GM18868 (cell line): Measurements from ENCODE around the gene FRAS1.
"Not testable (repeated sequence)": the region's sequence is repeated elsewhere in the genome, so short reads cannot be mapped to it uniquely, and the experiment has no call there.

Source experiments
- ATAC-seq: cut with Tn5 transposase; IDR thresholded peaks from one replicate; pipeline ENCODE4 v1.9.1; 2021; ENCODE audit warnings: mild to moderate bottlenecking, moderate library complexity; ENCODE audit not compliant: unreplicated experiment

FRAS1 gene

GRCh38 chr4:78099058-78099457 is 41.9 kb downstream of the FRAS1 start:
- no peak for ATAC-seq

DNA sequence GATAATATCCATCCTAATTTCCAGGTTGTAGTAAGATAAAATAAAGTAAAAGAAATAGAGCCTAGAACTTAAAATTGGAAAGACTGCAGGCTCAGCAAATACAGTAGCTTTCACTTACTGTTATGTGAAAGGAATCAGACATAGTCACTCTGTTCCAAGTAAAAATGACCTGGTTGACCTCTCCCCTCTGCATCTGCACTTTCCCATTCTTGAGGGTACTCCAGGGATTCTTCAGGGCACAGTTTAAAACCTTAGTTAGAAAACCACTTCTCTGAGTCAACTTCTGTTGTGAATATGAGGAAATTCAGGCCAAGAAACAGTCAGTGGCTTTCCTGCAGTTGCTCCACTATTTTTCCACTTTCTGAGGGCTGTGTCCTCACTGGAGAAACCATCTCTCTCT is 42.9 kb downstream of the FRAS1 start:
- no peak for ATAC-seq

GRCh38 chr4:78119698-78120097 is 62.6 kb downstream of the FRAS1 start:
- ATAC-seq: no peak

DNA sequence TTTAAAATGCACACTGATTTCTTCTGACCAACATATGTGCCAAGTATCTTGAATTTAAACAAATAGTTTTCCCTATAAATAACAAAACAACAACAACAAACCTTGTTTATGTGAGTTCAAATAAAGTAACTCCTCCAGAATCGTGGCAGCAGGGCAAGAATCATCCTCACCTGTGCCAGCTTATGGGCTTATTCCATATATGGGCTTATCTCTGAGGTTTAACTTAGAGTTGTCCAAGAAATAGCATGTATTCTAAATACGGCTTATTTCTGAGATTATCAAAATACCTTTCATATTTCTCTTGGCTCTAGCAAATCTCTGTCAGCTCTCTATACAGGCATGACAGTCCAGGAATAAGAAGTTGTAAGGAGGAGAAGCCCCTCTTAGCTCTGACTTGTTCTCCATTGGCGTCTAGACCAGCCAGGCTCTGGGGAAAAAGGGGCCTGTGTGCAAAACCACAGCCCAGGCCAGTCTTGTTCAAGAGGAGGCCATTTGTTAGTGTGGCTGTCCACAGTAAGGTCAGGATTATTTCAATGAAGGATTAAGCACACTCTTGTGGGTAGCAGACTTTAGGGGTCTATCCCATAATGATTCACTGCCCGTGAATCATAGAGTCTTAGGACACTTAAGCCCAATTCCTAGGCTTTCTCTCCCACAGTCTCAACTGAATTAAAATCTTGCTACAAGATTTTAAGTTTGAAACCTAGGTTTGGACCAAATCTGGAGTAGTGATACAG is 63.2 kb downstream of the FRAS1 start:
- no peak for ATAC-seq

DNA sequence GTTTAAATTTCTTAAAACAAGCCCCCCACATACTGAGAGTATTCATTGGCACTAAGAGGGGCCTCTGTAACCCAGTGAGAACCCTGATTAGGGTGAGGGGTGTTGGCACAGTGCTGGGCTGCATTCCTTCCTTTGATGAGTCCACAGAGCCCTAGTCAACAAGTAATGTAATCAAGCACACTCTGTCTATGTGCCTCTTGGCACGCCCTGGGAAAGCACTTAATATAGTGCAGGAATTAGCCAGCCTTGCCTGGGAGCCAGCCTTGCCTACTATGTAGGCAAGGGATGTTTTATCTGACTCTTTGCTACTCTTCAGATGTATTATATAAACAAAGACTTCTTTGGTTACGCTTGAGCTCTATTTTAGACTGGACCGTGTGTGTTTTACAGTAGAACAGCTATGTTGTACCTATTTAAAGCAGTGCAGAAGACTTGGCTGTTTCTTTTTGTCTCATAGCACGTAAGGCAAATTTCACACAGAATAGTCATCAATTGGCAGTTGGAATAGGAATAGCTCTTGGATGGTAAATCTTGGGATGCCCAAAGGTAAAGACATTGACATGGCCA is 64.3 kb downstream of the FRAS1 start:
- no peak for ATAC-seq

DNA sequence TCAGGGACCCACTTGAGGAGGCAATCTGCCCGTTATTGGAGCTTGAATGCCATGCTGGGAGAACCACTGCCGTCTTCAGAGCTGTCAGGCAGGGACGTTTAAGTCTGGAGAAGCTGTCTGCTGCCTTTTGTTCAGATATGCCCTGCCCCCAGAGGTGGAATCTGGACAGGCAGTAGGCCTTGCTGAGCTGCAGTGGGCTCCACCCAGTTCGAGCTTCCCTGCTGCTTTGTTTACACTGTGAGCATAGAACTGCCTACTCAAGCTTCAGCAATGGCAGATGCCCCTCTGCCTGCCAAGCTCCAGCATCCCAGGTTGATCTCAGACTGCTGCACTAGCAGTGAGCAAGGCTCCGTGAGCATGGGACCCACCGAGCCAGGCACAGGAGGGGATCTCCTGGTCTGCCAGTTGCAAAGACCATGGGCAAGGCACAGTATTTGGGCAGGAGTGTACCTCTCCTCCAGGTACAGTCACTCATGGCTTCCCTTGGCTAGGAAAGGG is 68.8 kb downstream of the FRAS1 start:
- ATAC-seq: not testable (repeated sequence)

DNA sequence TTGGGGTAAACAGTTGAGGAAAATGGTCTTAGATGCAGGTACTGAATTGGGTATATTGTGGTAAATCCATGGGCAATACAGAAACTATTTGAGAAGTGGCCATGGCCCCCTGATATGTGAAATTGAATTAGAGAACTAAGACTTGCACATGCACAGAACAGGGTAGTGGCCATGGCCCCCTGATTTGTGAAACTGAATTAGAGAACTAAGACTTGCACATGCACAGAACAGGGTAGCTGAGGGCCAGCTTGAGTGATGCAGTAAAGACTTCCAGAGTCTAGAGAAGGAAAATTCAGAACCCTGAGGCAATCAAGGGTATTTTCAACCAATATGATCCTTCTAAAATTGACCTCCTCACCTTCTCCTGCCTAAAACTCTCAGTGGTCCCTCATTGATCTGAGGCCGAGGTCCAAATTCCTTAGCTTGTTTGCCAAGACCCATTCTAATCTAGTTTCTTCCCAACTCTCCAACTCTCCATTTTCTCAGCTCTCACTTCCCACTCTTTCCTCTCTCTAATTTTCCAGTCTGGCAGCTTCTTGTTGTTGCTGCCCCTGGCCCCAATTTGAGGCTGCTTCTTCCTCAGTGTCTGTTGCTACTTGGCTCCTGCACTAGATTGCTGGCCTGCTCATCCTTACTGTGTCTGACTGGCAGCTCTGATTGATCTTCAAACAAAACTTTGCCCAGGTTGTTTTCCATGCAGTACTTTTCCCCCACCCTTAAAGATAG is 72.4 kb downstream of the FRAS1 start:
- ATAC-seq: no peak

GRCh38 chr4:78131403-78131802 is 74.3 kb downstream of the FRAS1 start:
- ATAC-seq: no peak

- no peak for ATAC-seq
These were observed 79.3 kb downstream of the FRAS1 start for GRCh38 chr4:78136109-78137081.

DNA sequence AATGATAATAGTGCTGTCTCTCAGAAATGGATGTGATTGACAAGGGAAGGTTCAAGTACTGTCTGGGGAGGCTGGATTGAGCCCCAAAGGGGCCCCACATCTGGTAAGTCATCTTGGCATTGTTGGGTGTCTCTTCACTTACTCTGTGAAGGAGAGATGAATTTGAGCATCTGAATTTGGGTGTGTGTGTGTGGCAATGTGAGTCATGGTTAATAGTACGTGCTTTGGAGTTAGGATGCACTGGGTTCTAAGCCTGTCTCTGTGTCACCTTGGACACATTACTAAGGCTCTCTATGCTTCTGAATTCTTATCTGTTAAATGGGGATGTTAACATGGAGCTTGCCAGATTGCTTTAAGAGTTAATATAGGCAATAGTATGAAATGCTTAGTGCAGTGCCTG is 80.4 kb downstream of the FRAS1 start:
- ATAC-seq: no peak

DNA sequence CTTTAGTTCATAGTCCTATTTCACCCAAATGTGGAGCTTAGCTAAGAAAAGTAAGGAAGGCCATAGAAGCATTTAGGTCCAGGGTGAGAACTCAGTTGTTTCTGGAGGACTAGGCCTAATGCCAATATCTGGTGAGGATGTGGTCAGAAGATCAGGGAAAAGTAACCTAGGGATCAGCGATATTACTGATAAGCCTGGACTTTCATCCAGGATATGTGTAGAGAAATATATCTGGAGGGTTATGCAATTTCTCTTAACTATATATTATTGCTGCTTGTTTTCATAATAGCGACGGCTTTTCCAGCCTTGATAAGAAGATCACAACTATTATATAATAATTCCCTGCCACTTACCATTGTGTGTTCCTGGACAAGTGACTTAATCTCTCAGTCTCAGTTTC is 81.1 kb downstream of the FRAS1 start:
- ATAC-seq: no peak

GRCh38 chr4:78143634-78144033 is 86.5 kb downstream of the FRAS1 start:
- no peak for ATAC-seq

GRCh38 chr4:78145008-78145407 is 87.9 kb downstream of the FRAS1 start:
- no peak for ATAC-seq

GRCh38 chr4:78145622-78146021 is 88.5 kb downstream of the FRAS1 start:
- ATAC-seq: no peak

- no peak for ATAC-seq
These were observed 92.8 kb downstream of the FRAS1 start for GRCh38 chr4:78149751-78150542.

GRCh38 chr4:78150543-78150864 is 93.4 kb downstream of the FRAS1 start:
- ATAC-seq: no peak

DNA sequence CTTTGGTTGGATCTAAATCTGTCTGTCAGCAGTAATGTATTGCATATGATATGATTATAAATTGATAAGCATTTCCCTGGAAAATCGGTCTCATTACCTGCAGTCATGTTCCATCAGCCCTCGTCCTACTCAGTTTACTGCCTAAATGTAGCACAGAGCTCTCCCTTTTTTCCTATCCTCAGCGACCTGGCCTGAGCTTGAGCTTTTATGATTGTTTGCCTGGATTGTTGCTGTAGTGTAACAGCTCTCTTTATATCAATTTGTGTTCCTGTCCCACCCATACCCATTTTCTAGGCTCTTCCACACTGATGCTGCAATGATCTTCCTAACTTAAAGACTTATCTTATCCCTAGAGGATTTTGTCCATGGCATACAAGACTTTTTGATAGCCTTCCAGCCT is 95.7 kb downstream of the FRAS1 start:
- ATAC-seq: no peak

DNA sequence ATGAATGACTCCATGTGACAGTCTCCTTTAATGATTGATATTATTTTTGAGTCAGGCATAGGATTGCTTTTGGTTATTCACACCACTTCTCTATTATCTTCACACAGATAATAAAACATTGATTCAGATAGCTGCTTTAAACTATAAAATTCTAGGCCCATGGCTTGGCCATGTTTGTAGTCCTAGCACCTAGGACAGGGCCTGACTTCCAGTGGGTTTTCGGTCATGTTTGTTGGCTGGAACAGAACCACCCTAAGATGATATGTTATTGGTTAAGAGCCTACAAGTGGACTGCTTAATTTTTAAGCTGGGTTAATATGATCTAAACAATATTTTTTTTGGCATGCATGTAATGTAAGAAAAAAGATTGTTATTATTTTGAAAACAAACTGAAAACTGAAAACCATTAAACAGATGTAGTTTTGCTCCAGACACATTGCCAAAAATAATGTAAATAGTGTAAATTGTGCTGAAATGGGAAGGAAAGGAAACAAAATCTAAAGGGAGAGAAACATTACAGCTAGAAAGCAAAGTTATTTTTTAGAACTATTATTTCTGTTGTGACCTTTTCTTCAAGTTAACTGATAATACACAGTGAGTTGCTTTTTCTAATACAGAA is 98.0 kb downstream of the FRAS1 start:
- ATAC-seq: no peak

GRCh38 chr4:78155616-78156105 is 98.5 kb downstream of the FRAS1 start:
- no peak for ATAC-seq

DNA sequence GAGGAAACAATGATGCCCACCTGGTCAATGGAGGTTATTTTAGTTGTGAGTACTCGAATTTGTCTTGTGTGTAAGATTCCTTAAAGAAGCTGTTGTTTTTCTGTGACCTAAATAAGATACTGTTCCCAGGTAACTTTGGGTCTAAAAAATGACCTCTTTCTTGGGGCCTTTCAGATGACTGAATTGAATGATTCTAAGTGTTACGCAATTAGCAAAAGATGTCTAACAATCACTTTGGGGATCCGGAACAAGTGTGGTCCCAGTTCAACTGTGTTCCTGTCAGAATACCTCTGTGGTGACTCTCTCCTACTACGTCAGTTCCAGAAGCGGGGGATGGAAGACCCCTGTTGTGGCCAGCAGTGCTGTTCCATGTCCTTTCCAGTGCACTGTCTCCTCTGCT is 99.4 kb downstream of the FRAS1 start:
- no peak for ATAC-seq
